HG03457 (cell line): ENCODE data around the gene HRCT1.
"Not testable (repeated sequence)": the region's sequence is repeated elsewhere in the genome, so short reads cannot be mapped to it uniquely, and the experiment has no call there.

Source experiments
- ATAC-seq: cut with Tn5 transposase; IDR thresholded peaks from one replicate; pipeline ENCODE4 v1.9.1; 2021; ENCODE audit warnings: moderate number of reproducible peaks; ENCODE audit not compliant: unreplicated experiment

Gene HRCT1

DNA sequence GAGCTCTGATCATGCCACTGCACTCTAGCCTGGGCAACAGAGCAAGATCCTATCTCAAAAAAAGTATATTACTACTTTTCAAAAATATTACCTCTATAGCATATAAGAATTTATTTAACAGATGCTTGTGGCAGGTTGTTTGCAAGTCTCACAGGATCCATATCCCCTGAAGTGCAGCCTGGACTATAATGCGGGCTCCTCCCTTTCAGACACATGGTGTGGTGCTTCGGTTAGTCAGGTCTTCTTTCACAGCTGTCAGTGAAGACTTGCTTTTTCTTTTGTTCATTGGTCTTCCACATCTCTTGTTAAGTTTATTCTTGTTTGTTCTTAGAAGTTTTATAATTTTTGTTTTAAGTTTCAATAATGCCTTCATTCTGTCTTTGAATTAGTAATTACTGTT is 9.4 kb upstream of the HRCT1 start:
- ATAC-seq = no peak

DNA sequence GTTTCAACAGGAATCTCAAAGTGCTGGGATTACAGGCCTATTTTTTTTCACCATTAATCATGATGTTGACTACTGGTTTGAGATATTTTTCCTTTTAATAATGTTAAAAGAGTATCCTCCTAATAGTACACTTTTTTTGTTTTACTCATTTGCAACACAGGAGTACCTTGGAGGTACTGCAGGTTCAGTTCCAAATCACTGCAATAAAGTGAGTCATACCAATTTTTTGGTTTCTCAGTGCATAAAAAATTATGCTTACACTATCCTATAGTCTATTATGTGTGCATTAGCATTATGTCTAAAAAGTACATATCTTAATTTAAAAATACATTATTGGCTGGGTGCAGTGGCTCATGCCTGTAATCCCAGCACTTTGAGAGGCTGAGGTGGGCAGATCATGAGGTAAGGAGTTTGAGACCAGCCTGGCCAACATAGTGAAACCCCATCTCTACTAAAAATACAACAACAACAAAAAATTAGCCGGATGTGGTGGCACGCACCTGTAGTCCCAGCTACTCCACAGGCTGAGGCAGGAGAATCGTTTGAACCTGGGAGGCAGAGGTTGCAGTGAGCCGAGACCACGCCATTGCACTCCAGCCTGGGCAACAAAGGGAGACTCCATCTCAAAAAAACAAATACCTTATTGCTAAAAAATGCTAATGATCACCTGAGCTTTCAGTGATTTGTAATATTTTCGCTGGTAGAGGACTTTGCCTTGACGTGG is 8.5 kb upstream of the HRCT1 start:
- ATAC-seq = not testable (repeated sequence)

DNA sequence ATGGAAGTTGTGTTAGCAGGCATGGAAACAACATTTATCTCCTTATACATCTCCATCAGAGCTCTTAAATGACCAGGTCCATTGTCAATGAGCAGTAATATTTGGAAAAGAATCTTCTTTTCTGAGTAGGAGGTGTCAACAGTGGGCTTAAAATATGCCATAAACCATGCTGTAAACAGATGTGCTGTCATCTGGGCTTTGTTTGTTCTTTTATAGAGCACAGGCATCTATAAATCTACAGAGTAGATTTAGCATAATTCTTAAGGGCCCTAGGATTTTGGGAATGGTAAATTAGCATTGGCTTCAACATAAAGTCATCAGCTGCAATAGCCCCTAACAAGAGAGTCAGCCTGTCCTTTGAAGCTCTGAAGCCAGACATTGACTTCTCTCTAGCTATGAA is 7.7 kb upstream of the HRCT1 start:
- no peak for ATAC-seq

DNA sequence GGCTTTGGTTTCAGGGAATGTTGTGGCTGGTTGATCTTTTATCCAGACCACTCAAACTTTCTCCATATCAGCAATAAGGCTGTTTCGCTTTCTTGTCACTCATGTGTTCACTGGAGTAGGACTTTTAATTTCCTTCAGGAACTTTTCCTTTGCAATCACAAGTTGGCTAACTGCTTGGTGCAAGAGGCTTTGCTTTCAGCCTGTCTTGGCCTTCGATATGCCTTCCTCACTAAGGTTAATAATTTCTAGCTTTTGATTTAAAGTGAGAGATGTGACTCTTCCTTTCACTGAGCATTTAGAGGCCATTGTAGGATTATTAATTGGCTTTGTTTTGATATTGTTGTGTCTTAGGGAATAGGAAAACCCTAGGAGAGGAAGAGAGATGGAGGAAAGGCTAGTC is 7.0 kb upstream of the HRCT1 start:
- ATAC-seq = no peak

DNA sequence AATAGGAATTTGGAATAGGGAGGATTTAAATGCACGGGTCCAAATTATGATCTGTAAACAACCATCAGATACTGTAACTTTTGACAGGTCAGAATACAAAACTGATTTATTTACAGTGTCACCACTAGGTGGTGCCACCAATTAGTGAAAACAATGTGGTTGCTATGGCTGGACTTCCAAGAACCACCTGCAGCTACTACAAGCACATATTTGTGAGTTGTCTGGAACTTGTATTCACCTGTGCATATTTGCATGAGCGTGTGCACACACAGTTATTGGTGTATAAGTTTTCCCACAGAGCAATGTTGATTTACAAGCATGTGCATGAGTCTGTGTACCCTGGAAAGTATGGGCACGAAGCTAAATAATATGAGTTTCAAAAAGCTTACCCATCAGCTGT is 3.0 kb upstream of the HRCT1 start:
- no peak for ATAC-seq

DNA sequence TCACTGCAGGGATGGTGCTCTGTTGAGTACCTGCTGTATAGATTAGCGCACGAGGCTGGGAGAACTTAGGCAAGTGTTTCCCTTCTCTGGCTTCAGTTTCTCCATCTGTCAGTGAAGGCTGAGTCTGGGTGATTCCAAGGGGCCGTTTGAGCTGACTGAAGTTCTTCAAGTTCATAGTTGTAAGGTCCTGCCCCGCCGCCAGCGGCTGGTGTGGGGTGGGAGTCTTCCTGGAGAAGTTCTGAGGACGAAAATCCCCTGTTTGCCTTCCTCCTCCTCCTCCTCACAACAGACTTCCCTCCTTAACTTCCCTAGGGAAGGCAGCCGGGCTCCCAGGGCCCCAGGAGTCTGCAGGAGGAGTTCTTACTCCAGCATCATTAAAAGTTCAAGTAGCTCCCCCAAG is 1.7 kb upstream of the HRCT1 start:
- no peak for ATAC-seq

DNA sequence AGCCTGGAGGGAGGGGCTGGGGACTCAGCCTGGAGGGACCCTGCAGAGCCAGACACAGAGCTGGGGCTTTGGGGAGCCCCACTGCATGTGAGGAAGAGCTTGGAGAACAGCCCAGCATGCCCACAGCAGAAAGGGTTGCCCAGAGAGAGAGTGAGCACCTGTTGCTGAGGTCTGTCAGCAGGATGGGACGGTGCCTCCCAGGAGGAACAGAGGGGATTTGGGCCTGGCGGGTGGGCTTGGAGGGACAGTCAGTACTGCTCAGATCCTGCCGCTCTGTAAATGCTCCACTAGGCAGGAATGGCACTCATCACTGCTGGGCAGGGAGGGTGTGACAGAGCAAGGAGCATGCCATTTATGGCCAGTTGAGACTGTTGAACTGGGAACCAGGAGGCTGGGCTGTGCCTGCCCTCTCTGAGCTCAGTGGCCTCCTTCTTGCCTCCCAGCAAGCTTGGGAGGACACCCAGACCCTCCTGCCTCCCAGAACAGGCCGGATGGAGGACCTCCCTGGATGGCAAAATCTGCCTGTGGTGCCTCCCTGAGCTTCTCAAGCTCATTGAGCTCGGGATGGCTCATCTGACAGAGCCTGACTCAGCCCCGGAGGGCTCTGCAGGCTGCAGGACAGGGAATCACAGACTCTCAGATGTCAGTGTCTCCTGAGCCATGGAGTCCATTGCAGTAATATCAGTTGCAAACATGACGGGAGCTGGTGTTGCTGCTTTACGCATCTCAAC is 786 bp upstream of the HRCT1 start:
- no peak for ATAC-seq

DNA sequence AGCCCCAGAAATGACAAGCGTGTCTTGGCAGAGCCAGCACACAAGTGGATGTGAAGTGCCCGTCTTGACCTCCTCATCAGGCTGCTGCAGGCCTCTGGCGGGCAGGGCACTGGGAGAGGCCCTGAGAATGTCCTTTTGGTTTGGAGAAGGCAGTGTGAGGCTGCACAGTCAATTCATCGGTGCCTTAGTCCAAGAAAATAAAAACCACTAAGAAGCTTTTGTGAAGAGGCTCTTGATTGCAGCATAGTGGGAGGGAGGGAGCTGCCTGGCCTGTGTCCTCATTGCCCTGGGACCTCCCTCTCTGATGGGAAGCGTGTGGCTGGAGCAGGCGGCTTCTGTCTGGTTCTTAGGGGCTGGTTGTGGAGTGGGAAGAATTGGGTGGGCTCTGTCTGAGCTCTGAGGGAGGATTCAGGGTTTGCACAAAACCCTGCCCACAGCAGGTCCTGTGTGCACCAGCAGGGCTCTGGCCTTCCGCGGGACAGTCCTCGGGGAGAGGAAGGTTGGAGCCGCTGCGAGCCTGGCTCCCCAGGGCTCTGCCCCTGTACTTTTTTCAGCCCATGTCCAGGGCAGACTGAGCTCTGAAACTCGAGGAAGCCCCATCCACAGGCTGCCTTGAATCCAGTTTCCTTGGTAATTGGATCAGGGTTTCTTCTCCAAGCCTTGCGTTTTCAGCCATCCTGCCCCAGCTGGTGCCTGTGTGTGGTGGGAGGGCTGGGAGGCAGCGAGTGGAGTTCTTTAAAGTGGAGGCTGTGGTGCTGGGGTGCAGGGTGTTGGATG is 1.1 kb downstream of the HRCT1 start:
- ATAC-seq = no peak

DNA sequence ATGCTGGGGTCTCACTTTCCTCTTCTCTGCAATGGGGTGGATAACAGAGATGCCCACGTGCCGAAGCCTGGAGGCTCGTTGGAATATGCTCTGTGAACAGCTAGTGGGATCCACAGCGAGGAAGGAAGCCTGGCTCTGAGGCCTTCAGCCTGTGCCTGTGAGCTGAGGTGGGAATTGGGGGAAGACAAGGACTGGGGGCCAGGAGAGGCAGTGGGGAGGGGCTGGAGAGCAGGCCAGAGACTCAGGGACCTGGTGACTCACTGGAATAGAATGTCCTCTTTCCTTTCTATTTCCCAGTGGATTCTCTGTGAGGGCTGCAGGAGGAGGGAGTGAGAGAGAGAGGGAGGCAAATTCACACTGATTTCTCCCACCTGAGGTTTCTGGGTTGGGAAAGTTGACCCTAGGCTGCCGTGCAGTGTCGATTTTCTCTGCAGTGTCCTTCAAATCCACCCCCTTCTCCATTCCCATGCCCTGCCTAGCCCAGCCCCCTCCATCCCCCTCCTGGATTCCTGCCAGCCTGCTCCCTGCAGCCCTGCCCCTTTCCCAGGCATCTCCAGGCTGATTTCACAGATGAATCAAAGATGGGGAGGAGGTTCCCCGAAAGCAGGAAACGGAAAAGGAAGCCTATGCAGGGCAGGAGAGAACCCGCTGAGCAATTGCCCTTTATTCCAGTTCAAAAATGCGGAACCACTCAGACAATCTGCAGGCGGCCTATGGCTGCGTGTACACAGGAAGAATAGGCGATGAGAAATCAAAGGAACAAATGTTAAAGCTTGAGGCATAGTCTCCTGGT is 1.9 kb downstream of the HRCT1 start:
- no peak for ATAC-seq

DNA sequence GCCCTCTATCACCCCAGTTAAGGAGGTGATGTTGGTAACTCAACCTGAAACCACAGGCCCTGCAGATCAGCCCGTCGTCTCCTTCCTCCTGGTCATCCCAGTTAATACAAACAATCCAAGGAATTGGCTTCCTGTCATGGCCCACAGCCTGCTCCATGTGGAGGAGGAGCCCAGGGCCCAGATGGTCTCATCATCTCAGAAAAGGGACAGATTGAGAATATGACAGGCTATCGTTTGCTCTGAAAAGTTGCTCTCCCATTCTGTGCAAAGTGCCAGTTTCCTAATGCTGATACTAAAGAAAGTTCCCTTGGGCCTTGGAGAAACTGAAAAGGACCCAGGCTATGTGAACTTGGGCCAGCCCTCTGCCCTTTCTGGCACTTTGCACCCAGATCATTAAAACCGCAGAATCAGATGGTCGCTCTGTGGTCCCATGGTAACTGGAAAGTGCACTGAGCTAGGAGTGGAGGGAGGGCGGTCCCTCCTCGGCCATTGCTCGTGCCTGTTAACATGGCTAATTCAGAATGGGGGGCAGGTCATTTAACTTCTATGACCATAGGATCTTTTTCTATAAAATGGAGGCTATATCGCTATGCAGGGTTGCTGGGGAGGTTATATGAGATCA is 2.6 kb downstream of the HRCT1 start:
- ATAC-seq = no peak

DNA sequence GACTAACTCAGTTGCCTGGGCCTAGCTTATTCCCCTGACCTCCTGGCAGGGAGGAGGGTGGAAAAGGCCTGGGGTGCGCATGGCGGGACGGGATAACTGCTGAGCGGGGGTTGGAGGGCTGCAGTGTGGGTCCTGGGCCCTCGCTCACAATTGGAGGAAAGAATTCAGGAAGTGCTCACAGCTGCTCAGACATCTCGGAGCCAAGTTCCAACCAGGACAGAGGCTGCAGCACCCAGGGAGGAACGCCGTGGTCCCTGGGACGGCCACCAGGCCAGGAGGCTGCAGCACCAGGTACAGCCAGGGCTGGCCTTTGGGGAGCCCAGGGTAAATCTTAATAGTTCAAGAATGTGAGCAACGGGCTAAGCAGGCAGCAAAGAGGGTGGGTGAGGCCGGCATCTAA is 3.3 kb downstream of the HRCT1 start, which contains the start of gene SPAAR:
Gene SPAAR, plus strand, starts transcription at position 217 of the 400 bp plus-strand sequence. CDS start 974 bp downstream, outside the sequence.
- no peak for ATAC-seq

DNA sequence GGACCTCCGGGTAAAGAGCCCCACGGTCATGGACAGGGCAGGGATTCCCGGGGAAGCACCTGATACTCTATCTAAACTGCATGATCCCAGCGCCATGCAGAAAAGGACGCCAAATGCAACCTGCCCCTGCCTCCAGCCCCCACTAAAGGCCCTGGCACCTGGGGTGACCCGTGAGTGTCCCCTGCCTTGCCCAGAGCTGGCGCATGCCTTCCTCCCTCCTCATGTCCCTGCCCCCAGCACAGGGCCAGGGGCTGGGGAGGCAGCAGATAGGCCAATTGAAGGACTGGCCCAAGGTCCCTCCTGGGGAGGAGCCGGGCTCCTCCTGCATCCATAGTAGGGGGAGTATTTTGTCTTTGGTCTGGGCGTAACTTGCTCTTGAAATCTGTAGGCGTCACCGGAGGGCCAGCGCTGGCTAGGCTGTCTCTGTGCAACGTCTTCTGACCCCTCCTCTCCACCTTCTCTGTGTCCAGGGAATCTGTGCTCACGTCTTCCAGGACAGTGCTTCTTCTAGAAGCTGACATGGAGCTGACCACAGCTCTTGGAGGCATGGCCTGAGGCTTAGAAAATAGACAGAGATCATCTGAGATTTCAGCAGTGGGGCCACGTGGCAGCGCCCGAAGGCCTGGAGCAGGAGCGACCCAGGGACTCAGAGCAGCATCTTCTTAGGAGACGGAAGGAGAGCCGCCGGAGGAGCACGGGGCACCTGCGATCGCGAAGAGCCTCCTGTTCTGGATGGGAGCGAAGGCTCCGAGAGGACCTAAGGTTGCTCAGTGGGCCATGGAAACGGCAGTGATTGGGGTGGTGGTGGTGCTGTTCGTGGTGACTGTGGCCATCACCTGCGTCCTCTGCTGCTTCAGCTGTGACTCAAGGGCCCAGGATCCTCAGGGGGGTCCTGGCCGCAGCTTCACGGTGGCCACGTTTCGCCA is 3.9 kb downstream of the HRCT1 start:
- no peak for ATAC-seq

DNA sequence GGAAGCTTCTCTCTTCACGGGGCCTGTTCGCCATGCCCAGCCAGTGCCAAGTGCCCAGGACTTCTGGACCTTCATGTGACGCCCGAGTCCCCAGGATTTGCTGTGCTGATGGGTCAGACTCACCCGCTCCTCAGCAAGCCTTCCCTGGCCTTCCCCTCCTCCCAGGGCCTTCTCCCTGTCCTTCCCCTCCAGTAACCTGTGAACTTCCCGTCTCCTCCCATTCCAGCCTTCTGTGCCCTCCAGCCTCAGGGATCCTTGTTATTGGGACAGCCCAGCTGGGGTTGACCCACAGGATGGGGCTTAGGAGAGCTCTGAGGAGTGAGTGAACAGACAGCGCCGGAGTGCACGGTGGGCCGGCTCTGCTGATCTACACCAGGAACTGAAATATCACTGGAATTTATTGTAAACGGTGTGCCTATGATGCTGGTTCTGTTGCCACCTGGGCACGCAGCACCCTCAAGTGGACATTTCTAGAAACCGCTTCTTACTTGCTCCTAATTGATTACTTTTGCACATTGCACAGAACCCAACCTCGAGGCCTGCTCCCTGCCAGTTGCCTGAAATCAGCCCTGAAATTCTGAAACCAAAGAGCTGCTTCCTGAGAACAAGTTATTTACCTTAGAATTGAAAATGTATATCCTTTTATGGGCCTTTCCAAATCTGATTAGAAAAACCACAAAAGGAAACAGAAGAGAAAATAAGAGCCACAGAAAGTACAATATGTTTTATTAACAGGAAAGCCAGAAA is 4.8 kb downstream of the HRCT1 start:
- no peak for ATAC-seq

DNA sequence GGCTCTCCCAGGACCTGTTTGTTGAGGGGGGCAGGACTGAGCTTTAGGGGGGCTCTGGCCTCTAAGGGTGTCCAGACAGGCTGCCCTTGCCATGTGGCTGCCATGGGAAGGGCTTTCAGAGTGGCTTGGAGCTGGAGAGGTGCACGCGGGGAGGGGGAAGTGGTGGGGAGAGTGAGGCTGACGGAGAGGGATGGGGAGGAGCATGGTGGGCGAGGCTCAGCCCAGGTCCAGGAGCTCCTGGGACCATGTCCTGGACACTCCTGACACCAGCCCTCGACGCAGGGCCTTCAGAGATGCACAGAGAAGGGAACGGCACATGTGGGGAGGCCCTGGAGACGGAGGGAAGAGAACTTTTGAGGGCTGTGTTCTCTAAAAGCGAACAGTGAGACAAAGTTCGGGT is 5.7 kb downstream of the HRCT1 start:
- no peak for ATAC-seq

DNA sequence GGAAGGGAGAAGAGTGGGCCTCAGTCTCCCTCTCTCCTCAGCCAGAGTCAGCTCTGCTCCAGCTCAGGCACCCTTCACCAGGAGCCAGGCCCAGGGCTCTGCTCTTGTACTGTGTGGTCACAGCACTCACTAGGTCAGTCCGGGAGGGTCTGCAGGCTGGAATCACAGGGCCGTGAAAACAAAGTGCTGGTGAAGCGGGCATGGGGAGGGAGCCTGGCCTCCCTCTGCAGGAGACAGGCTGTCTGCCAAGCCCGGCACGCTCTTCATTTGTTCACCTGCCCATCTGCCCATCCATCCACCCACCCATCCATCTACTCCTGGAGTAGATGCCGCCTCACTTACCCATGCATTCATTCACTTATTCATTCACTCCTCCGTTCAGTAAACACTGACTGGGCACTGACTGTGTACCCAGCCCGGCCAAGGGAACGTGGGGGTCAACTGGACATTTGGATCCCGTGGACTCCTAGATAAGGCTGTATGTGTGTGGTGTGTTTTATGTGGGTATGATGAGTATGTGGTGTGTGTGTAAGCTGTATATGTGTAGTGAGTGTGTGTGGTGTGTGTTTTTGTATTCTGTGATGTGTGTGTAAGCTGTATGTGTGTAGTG is 6.9 kb downstream of the HRCT1 start:
- no peak for ATAC-seq

DNA sequence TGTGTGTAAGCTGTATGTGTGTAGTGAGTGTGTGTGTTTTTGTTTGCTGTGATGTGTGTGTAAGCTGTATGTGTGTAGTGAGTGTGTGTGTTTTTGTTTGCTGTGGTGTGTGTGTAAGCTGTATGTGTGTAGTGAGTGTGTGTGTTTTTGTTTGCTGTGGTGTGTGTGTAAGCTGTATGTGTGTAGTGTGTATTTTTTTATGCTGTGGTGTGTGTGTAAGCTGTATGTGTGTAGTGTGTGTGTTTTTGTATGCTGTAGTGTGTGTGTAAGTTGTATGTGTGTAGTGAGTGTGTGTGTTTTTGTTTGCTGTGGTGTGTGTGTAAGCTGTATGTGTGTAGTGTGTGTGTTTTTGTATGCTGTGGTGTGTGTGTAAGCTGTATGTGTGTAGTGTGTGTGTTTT is 7.4 kb downstream of the HRCT1 start:
- not testable (repeated sequence) for ATAC-seq

DNA sequence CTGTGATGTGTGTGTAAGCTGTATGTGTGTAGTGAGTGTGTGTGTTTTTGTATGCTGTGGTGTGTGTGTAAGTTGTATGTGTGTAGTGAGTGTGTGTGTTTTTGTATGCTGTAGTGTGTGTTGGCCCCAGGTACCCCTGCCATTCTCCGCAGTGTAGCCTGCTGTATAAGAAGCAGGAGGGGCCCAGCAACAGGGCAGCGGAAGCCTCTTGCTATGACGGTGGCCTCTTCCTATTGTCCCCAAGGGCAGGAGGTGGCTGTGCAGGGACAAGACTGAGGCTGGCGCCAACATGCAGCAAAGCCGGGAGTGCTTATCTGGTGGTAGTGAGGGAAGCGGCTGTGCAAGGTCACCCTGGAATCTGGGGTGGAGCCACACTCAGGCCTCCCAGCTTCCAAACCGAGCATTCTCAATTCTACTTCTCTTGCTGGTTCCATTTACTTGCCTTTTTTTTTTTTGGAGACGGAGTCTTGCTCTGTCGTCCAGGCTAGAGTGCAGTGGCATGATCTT is 8.4 kb downstream of the HRCT1 start:
- ATAC-seq = no peak

DNA sequence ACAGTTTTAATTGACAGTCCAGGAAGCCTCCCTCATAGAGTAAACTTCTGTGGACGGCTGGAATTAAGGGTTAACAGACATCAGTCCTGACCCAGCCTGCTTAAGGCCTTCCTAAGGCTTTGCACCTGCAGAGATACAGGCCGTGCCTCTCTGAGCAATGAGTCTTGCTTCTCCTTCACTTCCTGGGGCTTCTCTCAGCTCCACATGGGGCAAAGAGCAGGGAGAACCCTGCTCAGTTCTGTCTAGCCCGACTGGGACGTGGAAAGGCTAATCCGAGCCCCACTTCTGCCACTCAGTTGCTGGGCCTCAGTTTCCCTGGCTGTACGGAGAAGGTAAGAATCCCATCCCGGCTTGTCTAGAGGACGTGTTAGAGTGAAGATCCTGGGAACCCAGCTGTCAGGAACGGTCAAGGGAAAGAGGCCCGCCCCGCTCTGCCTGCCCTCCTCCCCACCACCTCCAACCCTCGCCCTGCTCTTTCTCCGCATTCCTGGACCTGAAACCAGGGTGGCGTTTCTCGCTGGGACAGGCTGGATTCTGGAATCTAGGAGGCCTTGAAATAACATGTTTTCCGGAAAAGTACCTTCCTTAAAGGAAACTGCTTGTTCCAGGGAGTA is 9.8 kb downstream of the HRCT1 start:
- ATAC-seq = no peak
